Measurements from ENCODE around the gene DIS3L2.

GRCh38 chr2:232237464-232237863 is 276.0 kb downstream of the DIS3L2 start:
- no peak for TF ChIP-seq SP1 (IDR thresholded peaks at IDR 0.05)
- TF ChIP-seq FOXK2 (IDR thresholded peaks at IDR 0.05) = no peak
- TF ChIP-seq L3MBTL2 (conservative IDR thresholded peaks at IDR 0.05) = no peak

All from HEK293T (cell line).